Tibial nerve (tissue), 4 donors: ENCODE data around the gene BACH2.

Source experiments
- EP300 ChIP-seq, 2 donors: sonication (generic); formaldehyde crosslinking; IDR thresholded peaks; one replicate each; pipeline ENCODE4 v1.6.1; 2017; ENCODE audit warnings: antibody characterized with exemption in 2 of 2, mild to moderate bottlenecking in 1 of 2
- POLR2A ChIP-seq, 2 donors: fragments of 450-650 bp; IDR thresholded peaks; one replicate each; pipeline ENCODE4 v1.6.1; 2017; ENCODE audit warnings: antibody characterized with exemption in 2 of 2, mild to moderate bottlenecking in 2 of 2, moderate library complexity in 2 of 2
- TF ChIP-seq, protein P1 (sequence below), 5 experiments: fragments of 200-600 bp in 3 of 5; fragments of 450-650 bp in 2 of 5; sonication (generic) in 3 of 5; IDR thresholded peaks; one replicate each; pipeline ENCODE4 v1.5.1; 2016 to 2019; ENCODE audit warnings: antibody characterized with exemption in 5 of 5, mild to moderate bottlenecking in 3 of 5, moderate library complexity in 2 of 5

DNA sequence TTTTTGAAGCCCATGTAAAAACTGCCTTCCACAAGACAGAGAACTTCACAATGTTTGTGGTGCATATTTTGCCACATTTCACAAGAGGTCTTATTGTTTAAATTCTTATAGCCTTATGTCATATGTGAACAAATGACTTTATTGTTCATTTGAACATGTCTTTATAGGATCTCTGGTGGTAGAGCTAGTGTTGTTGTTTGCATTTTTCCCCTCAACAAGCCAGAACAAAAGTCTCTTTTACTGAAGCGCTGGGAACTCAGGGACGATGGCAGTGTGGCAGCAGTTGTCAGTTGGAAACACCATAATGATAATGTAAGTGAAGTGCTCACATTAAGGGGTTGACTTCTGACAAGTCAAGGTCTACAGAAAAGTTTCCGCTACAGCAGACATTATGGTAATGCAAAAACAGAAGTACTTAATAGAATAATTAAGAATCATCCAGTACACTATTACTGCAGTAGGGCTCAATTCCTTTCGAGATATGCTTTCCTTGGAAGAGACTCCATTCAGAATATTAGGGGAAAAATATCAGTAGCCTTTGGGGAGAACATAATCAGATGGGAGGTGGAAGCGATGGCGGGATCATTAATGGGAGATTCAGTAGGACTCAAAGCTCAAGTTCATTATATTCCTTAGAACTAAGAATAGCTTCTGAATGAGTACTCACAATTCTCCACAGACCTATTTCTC lies 222.3 kb downstream of the BACH2 start:
- TF ChIP-seq, protein P1, sequence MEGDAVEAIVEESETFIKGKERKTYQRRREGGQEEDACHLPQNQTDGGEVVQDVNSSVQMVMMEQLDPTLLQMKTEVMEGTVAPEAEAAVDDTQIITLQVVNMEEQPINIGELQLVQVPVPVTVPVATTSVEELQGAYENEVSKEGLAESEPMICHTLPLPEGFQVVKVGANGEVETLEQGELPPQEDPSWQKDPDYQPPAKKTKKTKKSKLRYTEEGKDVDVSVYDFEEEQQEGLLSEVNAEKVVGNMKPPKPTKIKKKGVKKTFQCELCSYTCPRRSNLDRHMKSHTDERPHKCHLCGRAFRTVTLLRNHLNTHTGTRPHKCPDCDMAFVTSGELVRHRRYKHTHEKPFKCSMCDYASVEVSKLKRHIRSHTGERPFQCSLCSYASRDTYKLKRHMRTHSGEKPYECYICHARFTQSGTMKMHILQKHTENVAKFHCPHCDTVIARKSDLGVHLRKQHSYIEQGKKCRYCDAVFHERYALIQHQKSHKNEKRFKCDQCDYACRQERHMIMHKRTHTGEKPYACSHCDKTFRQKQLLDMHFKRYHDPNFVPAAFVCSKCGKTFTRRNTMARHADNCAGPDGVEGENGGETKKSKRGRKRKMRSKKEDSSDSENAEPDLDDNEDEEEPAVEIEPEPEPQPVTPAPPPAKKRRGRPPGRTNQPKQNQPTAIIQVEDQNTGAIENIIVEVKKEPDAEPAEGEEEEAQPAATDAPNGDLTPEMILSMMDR (IDR thresholded peaks at IDR 0.05), result no peak
- peak in 1 of 2 donors; percentile 24 for TF ChIP-seq POLR2A (IDR thresholded peaks at IDR 0.05)
- peak; percentile 47 to 83 for TF ChIP-seq EP300 (IDR thresholded peaks at IDR 0.05)
